NCI-H187 treated with DMSO at 0.1 percent for 48 hours (cell line): Measurements from ENCODE around the gene JMJD1C.
"Not testable (repeated sequence)": the region's sequence is repeated elsewhere in the genome, so short reads cannot be mapped to it uniquely, and the experiment has no call there.

Experiments
- DNase-seq: peaks from one replicate; lab custom pipeline; 2025; lab: John Stamatoyannopoulos, UW

JMJD1C gene

DNA sequence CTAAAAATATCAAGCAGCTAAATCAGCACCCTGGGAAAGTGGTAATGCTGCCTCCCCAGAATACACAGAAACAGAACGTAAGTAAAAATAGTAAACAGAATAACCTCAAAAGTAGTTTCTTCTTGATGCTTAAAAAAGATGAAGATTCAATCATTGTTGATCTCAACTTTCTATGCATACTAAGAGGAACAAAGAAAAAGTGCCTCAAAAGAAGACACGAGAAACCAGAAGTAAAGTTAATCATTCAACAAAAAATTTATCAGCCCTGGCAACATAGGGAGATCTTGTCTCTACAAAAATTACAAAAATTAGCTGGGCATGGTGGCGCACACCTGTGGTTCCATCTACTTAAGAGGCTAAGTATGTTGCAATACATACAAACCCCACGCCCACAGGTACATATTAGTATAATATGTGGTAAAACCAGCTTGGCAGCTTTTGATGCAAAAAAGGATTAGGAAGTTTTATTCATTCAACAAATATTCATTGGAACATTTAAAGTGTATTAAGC, 179.0 kb downstream of the JMJD1C start:
- no peak for DNase-seq

DNA sequence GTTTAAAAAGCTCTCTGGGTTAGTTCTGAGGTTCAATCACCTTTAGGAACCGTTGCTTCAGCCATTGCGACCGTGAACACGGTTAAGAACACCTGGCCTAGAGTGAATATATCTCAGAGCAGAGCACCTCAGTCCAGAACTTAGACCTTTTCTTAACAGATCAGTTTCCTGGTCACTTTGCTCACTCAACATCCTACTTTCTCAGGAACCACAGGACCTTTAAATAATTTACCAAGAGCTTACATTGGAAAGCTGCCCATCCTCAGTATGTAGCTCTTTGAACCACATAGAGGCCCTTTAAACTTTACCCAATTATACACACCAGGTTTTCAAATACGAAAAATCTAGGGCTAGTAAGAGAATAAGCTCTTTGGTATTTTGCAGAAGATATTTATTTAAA, 179.4 kb downstream of the JMJD1C start:
- no peak for DNase-seq

DNA sequence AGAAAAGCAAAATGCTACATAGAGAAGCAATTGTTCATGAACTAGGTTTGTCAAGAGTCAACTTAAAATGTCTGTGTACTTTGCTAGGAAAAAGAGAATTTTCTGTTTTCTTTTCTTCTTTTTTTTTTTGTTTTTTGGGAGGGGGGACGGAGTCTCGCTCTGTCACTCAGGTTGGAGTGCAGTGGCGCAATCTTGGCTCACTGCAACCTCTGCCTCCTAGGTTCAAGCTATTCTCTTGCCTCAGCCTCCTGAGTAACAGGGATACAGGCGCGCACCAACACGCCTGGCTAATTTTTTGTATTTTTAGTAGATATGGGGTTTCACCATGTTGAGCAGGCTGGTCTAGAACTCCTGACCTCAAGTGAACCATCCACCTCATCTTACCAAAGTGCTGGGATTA, 181.9 kb downstream of the JMJD1C start:
- not testable (repeated sequence) for DNase-seq

DNA sequence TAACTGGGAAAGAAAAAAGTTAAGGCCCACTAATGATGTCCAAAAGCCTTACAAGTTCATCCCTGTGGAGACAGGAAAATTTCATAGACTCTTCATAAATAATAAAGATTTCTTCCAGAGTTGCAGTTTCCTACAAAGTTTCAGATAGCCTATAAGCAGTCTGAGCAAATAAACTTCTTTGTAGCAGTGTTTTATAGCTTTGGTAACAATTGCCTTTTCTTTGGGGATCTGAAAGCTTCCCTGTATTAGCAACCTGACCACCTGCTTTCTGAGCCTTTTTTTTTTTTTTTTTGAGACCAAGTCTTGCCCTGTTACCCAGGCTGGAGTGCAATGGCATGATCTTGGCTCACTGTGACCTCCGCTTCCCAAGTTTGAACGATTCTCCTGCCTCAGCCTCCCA, 182.7 kb downstream of the JMJD1C start:
- DNase-seq: no peak

DNA sequence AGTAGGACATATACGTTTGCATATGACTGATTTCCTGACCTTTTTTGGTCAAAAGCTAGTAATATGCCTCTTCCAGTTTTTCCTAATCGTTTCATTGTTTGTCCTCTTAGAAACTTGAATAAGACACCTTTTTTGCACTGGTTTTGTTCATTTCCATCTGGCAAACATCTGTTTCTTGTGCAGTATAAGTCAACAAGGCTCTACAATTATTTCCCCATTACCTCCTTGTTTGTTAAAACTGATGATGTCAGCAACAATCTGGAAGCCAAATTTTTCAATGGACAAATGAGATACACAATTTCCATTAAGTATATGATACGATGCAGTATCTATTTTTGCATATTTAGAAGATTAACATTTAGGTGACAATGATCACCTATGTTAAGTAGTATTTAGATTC, 183.8 kb downstream of the JMJD1C start:
- no peak for DNase-seq

DNA sequence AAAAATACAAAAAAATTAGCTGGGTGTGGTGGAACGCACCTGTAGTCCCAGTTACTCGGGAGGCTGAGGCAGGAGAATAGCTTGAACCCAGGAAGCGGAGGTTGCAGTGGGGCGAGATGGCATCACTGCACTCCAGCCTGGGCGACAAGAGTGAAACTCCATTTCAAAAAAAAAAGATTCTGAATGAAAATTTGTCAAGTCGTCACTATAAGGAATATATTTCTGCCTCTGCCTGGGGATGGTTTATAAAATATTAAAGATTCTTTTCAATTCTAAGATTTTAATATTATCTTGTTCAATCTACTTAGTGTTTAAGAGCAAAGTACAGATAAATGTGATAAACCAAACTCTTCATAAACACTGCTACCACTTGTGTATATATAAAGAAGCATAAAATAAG, 185.4 kb downstream of the JMJD1C start:
- no peak for DNase-seq

DNA sequence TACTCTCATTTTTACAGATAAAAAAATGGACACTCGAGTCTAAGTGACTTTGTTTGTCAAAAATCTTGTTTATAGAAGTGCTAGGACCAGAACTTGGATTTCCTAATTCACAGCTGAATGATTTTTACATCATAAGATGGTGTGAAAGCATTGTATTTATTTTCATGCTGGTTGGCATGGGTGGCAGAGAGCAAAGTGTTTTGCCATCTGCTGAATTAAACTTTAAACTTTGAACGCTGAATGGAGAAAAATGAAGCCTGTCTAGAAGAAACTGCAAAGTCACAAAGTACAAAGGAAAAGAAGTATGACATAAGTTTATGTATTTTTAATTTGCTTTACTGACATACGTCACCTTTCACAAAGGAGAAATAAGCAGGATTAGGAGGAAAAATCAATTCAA, 190.7 kb downstream of the JMJD1C start:
- DNase-seq: no peak

DNA sequence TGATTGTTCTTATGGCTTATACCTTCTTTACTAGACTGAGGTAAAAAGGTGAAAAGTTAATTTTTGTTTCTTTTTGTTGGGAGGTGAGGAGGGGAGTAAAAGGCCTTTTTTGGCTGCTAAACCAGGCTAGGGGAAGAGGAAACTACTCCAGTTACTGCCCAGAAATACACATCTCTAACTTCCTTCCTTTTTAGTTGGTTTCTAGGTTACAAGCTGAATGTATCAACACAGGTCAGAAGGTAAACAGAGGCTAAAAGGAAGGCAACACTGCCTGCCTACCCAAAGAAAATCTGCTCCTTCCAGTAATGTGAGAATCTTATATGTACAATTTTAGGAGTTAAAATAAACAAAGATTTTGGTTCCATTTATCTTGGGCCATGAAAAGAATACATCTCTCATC, 192.2 kb downstream of the JMJD1C start:
- DNase-seq: no peak

DNA sequence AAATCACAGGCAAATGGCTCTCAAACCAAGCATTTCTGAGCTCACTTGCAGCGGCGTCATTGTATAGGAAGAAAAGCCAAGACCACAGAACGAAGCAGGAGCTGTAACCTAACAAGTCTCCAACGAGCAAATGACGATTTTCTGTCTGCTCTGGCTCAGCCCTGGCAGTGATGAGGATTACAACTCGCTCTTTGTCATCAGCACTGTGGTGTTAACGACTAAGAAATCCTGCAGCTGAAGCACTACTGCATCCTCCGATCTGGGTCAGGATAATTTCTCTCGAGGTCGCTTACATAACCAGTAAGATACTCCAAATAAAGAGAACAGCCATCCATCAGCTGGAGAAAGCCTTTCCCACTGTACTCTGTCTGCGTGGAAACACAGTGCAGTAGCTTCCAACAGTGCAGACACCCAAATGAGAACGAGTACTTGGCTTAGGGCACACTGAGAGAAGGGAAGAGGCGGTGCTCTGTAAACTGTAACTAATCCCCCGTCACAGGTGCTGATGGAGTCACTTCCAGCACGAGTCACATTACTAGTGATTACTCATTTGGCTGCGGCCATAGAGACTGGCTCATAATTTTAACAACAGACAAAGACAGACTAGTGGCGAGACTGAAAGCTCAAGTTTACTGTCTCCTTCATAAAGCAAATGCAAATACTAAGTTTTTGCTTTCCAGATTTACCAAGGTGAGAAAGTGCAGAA, 196.8 kb downstream of the JMJD1C start:
- peak; percentile 71 for DNase-seq

DNA sequence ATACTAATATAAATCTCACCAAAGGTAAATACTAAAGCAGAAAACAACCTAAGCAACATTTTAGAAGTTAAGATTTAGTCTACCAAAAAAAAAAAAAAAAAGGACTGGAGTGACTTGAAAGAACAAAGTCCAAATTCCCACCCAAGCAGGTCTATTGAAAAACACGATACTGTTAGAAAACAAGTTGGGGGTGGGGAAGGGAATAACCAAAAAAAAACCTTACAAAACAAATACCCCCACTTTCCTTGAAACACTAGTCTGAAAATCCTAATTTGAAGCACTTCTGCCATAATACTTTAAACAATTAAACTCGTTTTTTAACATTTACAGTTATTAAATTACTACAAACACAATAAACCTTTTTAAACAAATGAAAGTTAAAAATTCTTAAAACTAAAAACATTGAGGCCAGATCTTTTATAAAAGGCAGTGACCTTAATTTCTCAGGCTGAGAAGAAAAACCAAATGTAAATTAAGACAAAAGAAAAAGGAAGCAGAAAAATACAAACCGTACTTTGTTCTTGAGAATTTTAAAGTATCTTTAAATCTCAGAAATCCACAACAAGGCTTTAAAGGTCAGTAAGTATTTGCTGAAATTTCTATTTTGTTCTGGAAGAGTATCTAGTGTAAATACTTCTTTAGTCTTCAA, 197.5 kb downstream of the JMJD1C start:
- DNase-seq: no peak

DNA sequence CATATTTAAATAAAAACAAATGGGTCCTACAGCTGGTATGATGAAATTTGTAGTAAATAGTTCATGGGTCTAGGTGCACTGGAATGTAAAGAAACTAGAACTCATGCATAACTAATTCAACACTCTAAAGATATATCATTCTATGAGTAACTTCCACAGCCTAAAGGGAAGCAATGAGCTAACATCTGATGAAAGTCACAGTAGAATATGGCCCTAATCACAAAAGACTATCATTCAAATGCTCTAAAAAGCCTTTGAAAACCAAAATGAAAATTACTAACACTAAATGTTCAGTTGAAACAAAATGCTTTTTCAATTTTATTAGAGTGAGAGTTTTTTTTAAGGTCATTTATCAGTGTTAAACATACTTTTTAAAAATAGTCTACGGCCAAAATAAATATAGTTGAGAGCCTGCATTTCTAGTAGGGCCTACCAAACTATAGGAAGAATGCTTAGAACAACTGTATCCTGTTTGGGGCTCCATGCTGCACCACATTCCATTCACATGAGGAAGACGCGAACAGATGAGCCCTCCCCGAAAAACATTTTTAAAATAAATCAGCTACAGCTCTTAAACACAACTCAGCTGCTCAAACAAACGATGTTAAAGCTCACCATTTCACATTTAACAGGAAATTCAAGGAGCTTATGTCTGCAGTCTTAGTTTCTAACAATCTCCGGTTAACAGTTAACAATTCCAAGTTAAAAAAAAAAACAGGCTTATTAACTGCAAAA, 198.2 kb downstream of the JMJD1C start:
- DNase-seq: no peak

DNA sequence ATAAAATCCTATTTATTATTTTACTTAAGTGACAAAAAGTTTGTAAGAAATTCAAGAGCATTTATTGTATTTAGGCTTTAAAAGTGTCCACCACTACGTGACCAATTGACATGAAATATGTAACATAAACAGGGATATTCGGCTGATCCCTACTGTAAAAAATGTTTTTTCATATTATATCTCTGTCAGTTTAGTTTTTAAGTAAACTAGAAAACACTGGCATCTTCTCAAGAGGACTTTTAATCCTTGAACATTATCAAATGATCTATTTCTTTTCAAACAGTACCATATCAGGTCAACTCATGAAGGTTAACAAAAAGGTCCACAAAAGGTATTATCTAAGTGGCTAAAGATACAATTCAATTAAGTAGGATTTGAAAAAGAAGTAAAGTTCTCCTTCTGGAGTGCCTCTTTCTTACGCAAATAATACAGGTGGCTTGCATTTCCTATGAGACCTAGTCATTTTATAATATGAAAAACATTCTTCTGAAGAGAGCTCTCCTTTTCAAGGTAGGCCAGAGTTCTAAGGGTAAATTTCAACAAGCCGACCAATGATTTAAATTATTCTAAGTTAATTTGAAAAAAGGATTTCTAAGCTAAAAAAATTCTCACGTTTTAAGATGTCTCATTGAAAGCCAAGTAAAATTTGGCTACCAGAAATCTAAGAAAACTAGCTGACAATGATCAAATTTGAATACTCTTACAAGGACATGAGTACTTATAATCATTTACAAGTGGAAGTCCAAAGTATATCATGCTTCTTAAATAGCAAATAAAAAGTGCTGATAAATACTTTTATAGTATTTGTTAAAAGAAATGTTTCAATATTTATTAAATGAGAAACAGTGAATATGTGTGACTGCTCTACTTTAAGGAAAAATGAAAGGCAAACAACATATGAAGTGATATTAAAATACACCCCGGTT, 199.1 kb downstream of the JMJD1C start:
- no peak for DNase-seq

DNA sequence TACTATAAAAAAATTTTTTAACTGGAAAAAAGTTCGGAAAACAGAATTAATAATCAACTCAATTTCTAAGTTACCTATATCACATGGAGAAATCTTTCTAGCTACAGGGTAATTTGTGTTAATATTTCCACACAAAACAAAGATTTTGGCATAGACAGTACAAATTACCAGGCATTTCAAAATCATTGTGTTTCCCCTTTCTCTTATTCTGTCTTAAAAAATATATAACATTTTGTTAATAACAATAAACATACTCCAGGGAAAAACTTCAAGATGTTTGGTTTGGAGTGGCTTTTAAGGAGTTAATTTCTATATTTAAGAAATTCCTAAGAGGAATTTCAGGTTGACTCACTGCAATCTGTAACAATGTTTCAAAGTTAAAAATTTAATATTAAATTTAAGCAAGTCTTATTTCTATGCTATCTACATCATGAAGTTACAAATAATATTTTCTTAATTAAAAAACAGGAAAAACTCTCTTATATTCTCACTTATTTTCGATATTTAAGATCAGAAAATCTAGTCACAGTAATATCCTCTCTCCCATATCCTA, 200.0 kb downstream of the JMJD1C start:
- no peak for DNase-seq

DNA sequence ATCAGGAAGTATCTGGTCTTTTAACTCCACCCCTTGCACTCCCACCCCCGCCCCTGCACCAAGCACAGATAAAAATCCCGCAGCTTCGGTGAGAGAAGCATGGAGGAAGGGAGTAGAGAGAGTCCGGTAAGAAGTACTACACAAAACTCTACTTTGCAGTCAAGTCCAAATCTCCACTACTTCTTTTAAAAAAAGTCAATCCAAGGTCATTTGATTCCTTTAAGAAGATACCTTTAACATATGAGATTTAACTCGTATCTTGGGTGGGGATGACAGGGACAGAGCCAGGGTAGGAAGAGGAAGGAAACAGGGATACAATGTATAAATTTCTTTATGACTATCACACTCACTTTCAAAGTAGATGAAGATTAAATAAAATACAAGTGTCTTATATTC, 200.6 kb downstream of the JMJD1C start:
- DNase-seq: no peak

DNA sequence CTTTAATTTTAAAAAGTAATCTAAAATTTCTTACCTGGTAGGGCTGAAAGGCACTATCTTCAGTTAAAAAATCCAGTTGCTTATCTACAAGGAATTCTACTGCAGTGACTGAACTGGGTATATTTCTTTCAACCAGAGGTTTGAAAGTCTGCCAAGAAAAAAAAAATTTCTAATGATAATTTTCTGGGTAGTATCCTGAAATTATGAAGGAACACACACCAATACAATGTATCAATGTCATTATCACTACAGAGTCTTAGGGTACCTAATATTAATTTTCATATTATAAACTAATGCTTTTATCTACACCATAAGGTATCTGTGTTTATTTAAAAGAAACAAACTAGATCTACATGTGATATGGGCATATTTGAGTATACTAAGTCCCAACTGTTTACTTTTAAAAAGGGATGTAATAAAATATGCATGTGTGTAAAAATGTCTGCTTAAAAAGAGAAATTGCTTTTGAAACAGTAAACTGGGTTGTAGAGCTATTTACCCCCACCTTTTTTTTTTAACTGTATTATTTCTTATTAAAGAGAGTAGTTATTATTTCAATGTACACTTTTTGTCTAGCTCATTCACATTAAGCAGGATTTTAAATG, 201.1 kb downstream of the JMJD1C start:
- DNase-seq: no peak

DNA sequence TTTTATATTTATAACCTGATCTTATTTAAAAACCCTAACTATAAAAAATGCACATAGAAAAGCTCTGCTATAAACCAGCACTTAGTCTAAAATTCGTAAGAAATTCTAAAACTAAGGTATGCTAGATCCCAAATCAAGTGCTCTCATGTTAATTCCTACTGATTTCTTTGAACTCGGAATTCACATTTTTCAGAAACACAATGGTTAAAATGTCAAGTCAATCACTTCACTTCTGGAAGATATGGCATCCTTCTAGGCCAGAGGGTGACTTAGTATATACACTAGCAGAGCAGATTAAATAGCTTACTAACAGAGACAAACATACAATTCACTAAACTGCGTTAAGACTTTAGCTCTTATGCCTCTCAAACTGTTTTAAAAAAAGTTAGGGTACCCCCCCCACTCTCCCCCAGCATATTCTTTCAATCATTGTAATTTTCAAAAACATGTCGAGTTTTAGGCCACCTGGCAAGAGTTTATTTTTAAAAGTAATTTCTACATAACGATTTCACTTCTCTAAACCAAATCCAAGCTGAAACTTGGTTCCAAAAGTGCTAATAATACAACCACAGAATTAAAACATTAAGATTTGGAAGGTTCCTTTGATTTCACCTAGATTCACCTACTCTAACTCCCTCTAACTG, 203.2 kb downstream of the JMJD1C start:
- no peak for DNase-seq

DNA sequence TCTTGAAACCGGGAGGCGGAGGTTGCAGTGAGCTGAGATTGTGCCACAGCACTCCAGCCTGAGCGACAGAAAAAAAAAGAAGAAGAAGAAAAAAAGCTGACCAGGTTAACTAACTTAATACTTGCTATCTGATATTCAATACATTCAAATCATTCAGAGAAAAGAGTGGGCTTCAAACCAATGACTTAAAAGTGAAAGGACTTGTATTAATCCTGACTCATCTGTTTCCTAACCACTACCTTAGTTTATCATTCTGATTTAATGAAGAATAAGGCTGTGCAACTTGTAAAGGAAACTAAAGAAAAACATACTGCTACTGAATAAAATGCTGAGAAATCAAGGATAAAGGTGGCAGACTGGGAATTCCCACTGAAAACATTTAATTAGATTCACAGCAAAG, 204.3 kb downstream of the JMJD1C start:
- DNase-seq: no peak

DNA sequence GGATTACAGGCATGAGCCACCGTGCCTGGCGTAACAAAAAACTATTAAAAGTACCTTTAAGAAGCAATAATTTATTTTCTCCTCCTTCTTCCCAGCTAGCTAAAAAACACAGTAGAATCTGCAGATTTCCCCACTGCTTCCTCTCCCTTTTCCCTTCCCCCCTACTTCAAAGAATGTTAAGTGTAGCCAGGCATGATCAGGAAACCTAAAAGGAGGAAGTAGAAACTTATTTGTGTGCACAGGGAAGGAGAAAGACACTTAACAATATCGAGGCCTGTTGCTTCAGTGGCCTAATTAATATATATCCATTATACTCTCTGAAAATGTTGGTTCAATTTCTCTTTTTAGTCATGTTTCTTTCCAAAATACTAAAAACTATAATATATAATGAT, 204.9 kb downstream of the JMJD1C start:
- no peak for DNase-seq

DNA sequence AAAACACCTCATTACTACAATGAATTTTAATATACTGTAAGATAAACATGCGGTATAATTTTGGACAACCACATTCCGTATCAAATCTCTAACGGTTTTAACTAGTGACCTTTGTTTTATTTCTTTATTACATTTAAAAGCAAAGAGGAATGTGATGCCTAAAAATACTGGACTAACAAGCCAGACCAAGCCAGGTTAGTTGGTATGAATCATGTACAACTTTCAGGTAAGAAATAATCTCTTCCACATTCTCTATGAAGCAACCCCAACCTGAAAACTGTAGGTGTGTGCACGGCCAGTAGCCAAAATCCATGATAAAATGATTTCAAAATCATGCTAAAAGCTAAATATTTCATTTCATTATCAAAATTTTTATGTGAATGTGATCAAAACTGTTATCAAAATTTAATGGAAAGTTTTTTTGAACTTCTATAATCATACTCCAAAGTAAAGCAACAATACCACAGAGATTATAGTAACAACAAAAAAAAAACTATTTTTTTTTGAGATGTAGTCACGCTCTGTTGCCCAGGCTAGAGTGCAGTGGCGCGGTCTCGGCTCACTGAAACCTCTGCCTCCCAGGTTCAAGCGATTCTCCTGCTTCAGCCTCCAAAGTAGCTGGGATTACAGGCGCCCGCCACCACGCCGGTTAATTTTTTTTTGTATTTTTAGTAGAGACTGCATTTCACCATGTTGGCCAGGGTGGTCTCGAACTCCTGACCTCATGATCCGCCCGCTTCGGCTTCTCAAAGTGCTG, 205.5 kb downstream of the JMJD1C start:
- no peak for DNase-seq
